GM15510 (cell line): ENCODE results near the gene THOC7.

Source experiments
- POLR2A ChIP-seq: IDR thresholded peaks from 3 replicates; pipeline ENCODE4 v1.6.1; 2011; ENCODE audit warnings: borderline replicate concordance; ENCODE audit not compliant: insufficient read length; ENCODE audit errors: extremely low read depth

THOC7 gene

GRCh38 chr3:63896332-63897030 lies 32.9 kb upstream of the THOC7 start:
- TF ChIP-seq POLR2A: no peak

GRCh38 chr3:63895422-63896189 lies 32.0 kb upstream of the THOC7 start:
- no peak for TF ChIP-seq POLR2A

- no peak for TF ChIP-seq POLR2A
These were observed 29.3 kb upstream of the THOC7 start for GRCh38 chr3:63892773-63893352.

- TF ChIP-seq POLR2A: no peak
These were observed 27.9 kb upstream of the THOC7 start for GRCh38 chr3:63891518-63891917.

GRCh38 chr3:63886858-63887257 lies 23.3 kb upstream of the THOC7 start:
- TF ChIP-seq POLR2A: no peak

GRCh38 chr3:63880653-63881052 lies 17.0 kb upstream of the THOC7 start:
- no peak for TF ChIP-seq POLR2A

- TF ChIP-seq POLR2A: no peak
These were observed 14.9 kb upstream of the THOC7 start for GRCh38 chr3:63878394-63879060.

GRCh38 chr3:63877737-63878393 lies 14.3 kb upstream of the THOC7 start:
- no peak for TF ChIP-seq POLR2A

GRCh38 chr3:63876260-63876659 lies 12.7 kb upstream of the THOC7 start:
- TF ChIP-seq POLR2A: no peak

- no peak for TF ChIP-seq POLR2A
These were observed 11.9 kb upstream of the THOC7 start for GRCh38 chr3:63875510-63875909.

- no peak for TF ChIP-seq POLR2A
These were observed 11.2 kb upstream of the THOC7 start for GRCh38 chr3:63874769-63875168.

GRCh38 chr3:63872135-63872924 lies 8.7 kb upstream of the THOC7 start:
- TF ChIP-seq POLR2A: no peak

- no peak for TF ChIP-seq POLR2A
These were observed 7.0 kb upstream of the THOC7 start for GRCh38 chr3:63870615-63871005.
